HL-60 (cell line): ENCODE data around the gene ZFYVE28.

Source experiments
- DNase-seq, 2 experiments: peaks; one replicate each; pipeline ENCODE4 v3.0.0-alpha.2; 2010 to 2020; ENCODE audit warnings: low read depth in 1 of 2, low spot score in 1 of 2
- H3K27ac ChIP-seq: fragments of 250-450 bp; sonication (Bioruptor Pico); replicated peaks from 2 replicates; pipeline ENCODE4 v1.5.1; 2020; ENCODE audit warnings: mild to moderate bottlenecking, moderate library complexity
- H3K27me3 ChIP-seq: fragments of 250-450 bp; sonication (Bioruptor Pico); 2 replicates; pipeline ENCODE4 v1.5.1; 2021; ENCODE audit warnings: mild to moderate bottlenecking, moderate library complexity; ENCODE audit not compliant: insufficient read depth, poor library complexity, severe bottlenecking
- H3K4me3 ChIP-seq: replicated peaks from 2 replicates; pipeline ENCODE4 v1.5.1; 2011; ENCODE audit warnings: mild to moderate bottlenecking, control low read depth, low read length; ENCODE audit not compliant: insufficient read depth
- GABPA ChIP-seq: IDR thresholded peaks from 2 replicates; pipeline ENCODE4 v1.6.1; 2012; ENCODE audit warnings: low read depth
- POLR2AphosphoS5 ChIP-seq: IDR thresholded peaks from 2 replicates; pipeline ENCODE4 v1.6.1; 2012; ENCODE audit warnings: low read depth
- REST ChIP-seq: IDR thresholded peaks from 2 replicates; pipeline ENCODE4 v1.6.1; 2012; ENCODE audit warnings: low read depth; ENCODE audit not compliant: insufficient replicate concordance
- SPI1 ChIP-seq: IDR thresholded peaks from 2 replicates; pipeline ENCODE4 v1.6.1; 2012; ENCODE audit warnings: low read depth, mild to moderate bottlenecking, borderline replicate concordance
- TF ChIP-seq, protein P1 (sequence below): IDR thresholded peaks from one replicate; pipeline ENCODE4 v1.5.1; 2011; ENCODE audit warnings: low read length, control low read depth, inconsistent platforms; ENCODE audit not compliant: insufficient read depth

ZFYVE28 gene

DNA sequence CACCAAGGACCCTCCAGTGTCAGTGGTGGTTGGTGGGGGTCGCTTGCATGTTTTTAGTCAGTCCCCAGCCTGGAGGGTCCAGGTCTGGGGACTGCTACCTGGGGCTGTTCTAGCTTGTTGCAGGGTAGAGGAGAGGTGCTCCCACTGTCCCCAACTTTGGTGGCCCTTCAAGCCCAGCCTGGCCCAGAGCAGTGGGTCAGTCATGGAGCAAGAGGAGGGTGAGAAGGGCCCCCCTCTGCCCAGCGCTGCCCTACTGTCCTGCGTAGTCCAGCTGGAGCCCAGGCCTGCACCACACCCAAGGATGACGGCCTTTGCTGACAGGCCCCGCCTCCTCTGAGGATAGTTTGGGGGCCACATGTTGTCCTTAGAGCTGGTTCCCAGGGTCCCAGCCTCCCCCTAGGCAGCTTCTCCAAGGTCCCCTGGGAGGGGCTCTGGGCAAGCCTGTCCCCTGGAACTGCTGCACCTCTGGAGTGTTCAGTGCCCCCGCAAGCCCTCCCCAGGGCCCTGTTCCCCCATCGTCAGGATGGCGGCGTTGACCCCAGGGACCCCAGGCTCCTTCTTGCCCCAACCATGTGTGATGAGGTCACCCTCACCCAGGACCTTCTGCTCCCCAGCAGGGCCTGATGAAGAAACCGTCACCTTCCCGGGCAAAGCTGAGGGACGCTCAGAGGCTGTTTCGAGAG, 7.1 kb upstream of the ZFYVE28 start:
- DNase-seq: no peak
- H3K4me3 ChIP-seq: no peak overlapping the region
- no peak overlapping the region for H3K27ac ChIP-seq
- peaks cover 4% of the 10 kb centered on the region for H3K27me3 ChIP-seq
- TF ChIP-seq SPI1 (no peak), REST (no peak), POLR2AphosphoS5 (no peak), GABPA (no peak)
- TF ChIP-seq, protein P1, sequence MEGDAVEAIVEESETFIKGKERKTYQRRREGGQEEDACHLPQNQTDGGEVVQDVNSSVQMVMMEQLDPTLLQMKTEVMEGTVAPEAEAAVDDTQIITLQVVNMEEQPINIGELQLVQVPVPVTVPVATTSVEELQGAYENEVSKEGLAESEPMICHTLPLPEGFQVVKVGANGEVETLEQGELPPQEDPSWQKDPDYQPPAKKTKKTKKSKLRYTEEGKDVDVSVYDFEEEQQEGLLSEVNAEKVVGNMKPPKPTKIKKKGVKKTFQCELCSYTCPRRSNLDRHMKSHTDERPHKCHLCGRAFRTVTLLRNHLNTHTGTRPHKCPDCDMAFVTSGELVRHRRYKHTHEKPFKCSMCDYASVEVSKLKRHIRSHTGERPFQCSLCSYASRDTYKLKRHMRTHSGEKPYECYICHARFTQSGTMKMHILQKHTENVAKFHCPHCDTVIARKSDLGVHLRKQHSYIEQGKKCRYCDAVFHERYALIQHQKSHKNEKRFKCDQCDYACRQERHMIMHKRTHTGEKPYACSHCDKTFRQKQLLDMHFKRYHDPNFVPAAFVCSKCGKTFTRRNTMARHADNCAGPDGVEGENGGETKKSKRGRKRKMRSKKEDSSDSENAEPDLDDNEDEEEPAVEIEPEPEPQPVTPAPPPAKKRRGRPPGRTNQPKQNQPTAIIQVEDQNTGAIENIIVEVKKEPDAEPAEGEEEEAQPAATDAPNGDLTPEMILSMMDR: no peak

- no peak for DNase-seq
- Histone ChIP-seq H3K27ac (no peak overlapping the region), H3K4me3 (no peak overlapping the region), H3K27me3 (peaks cover 13% of the 10 kb centered on the region)
- TF ChIP-seq, protein P1: no peak
Observed at GRCh38 chr4:2424581-2424980, 6.1 kb upstream of the ZFYVE28 start.

DNA sequence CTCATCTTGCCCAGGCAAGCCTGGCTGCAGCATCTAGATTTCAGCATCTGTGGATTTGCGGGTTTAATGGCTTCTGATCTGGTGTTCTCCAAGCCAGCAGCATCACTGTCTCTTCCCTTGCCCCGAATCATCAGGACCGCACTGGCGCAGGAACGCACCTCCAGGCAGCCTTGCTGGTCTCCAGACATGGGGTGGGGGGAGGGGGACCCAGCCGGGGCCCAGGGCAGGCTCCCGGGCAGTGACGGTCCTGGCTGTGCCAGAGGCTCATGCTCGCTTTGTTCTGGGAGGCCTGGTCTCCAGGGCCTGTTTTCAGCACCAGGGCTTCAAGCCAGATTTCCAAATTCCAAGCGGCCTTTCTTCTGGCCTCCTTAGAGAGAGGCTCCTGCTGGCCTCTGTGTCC, 5.2 kb upstream of the ZFYVE28 start:
- TF ChIP-seq POLR2AphosphoS5 (no peak), SPI1 (no peak), REST (no peak), GABPA (no peak)
- TF ChIP-seq, protein P1: no peak
- peaks cover 15% of the 10 kb centered on the region for H3K27me3 ChIP-seq

DNA sequence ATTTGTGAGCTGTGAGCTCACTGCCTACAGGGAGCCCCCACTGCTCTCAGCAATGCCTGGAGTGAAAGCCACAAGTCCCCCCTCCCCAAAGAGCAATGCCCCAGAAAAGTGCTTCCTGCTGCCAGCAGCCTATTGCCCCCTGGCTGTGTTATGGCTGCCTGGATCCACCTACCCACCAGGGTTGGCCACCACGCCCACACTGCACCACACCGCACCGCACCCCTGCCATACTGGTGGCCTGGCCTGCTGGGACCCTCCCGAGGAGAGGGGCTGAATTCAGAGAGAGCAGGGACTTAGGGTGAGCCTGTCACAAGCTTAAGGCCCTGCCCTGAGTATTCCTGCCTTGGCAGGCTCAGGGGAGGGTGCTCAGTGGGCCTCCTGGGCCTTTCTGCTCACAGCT, 4.6 kb upstream of the ZFYVE28 start:
- no peak for DNase-seq
- H3K27me3 ChIP-seq: peaks cover 15% of the 10 kb centered on the region
- TF ChIP-seq, protein P1: no peak
- H3K4me3 ChIP-seq: no peak overlapping the region
- no peak overlapping the region for H3K27ac ChIP-seq

More for the DNA sequence above, 5.2 kb upstream of the ZFYVE28 start:
- Histone ChIP-seq H3K27ac (no peak overlapping the region), H3K4me3 (no peak overlapping the region)
- no peak for DNase-seq
